HEK293 (cell line): Measurements from ENCODE around the gene ELOVL5.
A peak's percentile ranks its signal among the peaks of the same experiment; 100 is the strongest.

Experiments
- CTCF ChIA-PET: fragments of 350-600 bp; formaldehyde crosslinking; extraction: SDS; loops from one replicate; lab custom pipeline; 2021; ENCODE audit warnings: antibody characterized with exemption; lab: Yijun Ruan, JAX
- POLR2A ChIA-PET: fragments of 300-600 bp; formaldehyde crosslinking; extraction: SDS; loops from one replicate; lab custom pipeline; 2020; ENCODE audit warnings: antibody characterized with exemption, inconsistent platforms; lab: Yijun Ruan, JAX
- H3K27ac ChIP-seq: fragments of 200-500 bp; sonication (Bioruptor generic); 2 replicates; pipeline ENCODE4 v1.5.1; 2014; ENCODE audit warnings: low read depth, low read length, control low read depth, inconsistent platforms; ENCODE audit errors: extremely low read depth
- H3K36me3 ChIP-seq, 2 experiments: fragments of 200-500 bp in 1 of 2; sonication (Bioruptor generic) in 1 of 2; 1 replicate in 1 of 2; 2 replicates in 1 of 2; pipeline ENCODE4 v1.5.1; 2014 to 2017; ENCODE audit warnings: inconsistent platforms in 2 of 2, low read length in 2 of 2; ENCODE audit not compliant: control insufficient read depth in 2 of 2, insufficient read depth in 1 of 2
- H3K4me1 ChIP-seq: fragments of 200-500 bp; sonication (Bioruptor generic); 2 replicates; pipeline ENCODE4 v1.5.1; 2014; ENCODE audit warnings: mild to moderate bottlenecking, low read length, inconsistent platforms; ENCODE audit not compliant: control insufficient read depth, insufficient read depth
- H3K4me3 ChIP-seq: 2 replicates; pipeline ENCODE4 v1.5.1; 2011; ENCODE audit warnings: low read depth, mild to moderate bottlenecking, control low read depth, low read length, moderate library complexity
- H3K9me3 ChIP-seq: fragments of 200-500 bp; sonication (Bioruptor generic); 2 replicates; pipeline ENCODE4 v1.5.1; 2014; ENCODE audit warnings: low read depth, low read length, inconsistent platforms; ENCODE audit not compliant: control insufficient read depth, insufficient read depth
- EGR2 ChIP-seq: fragments of 450-650 bp; formaldehyde crosslinking; IDR thresholded peaks from 2 replicates; pipeline ENCODE4 v1.5.1; 2016; ENCODE audit warnings: low read depth, missing biosample characterization, missing genetic modification characterization
- HOXC10 ChIP-seq: sonication (generic); formaldehyde crosslinking; IDR thresholded peaks from 2 replicates; pipeline ENCODE4 v1.8.1; 2023; ENCODE audit warnings: mild to moderate bottlenecking, missing genetic modification reagents
- SETDB1 ChIP-seq: IDR thresholded peaks from one replicate; pipeline ENCODE4 v1.6.1; 2017; ENCODE audit warnings: mild to moderate bottlenecking, low read length, moderate library complexity, mixed read lengths; ENCODE audit not compliant: insufficient read length
- SP2 ChIP-seq: fragments of 450-650 bp; formaldehyde crosslinking; IDR thresholded peaks from 2 replicates; pipeline ENCODE4 v1.5.1; 2016; ENCODE audit warnings: missing biosample characterization, missing genetic modification characterization
- TRIM28 ChIP-seq: IDR thresholded peaks from 2 replicates; pipeline ENCODE4 v1.6.1; 2011; ENCODE audit warnings: low read length, control low read depth, borderline replicate concordance
- WT1 ChIP-seq: fragments of 450-650 bp; formaldehyde crosslinking; IDR thresholded peaks from 2 replicates; pipeline ENCODE4 v1.5.1; 2016; ENCODE audit warnings: missing biosample characterization, missing genetic modification characterization
- ZBTB20 ChIP-seq: fragments of 450-650 bp; formaldehyde crosslinking; IDR thresholded peaks from 2 replicates; pipeline ENCODE4 v1.5.1; 2016; ENCODE audit warnings: missing biosample characterization, missing genetic modification characterization
- ZNF112 ChIP-seq: fragments of 450-650 bp; formaldehyde crosslinking; IDR thresholded peaks from 2 replicates; pipeline ENCODE4 v1.5.0; 2017; ENCODE audit warnings: missing biosample characterization, missing genetic modification characterization
- ZNF138 ChIP-seq: fragments of 450-650 bp; formaldehyde crosslinking; IDR thresholded peaks from 2 replicates; pipeline ENCODE4 v1.5.1; 2016; ENCODE audit warnings: missing biosample characterization, missing genetic modification characterization, borderline replicate concordance
- ZNF211 ChIP-seq: fragments of 450-650 bp; formaldehyde crosslinking; IDR thresholded peaks from 2 replicates; pipeline ENCODE4 v1.5.1; 2016; ENCODE audit warnings: low read depth, missing biosample characterization, missing genetic modification characterization
- ZNF24 ChIP-seq: fragments of 450-650 bp; formaldehyde crosslinking; IDR thresholded peaks from 2 replicates; pipeline ENCODE4 v1.5.1; 2016; ENCODE audit warnings: missing biosample characterization, missing genetic modification characterization
- ZNF280D ChIP-seq: fragments of 450-650 bp; formaldehyde crosslinking; IDR thresholded peaks from 2 replicates; pipeline ENCODE4 v1.5.1; 2016; ENCODE audit warnings: missing biosample characterization, missing genetic modification characterization
- ZNF362 ChIP-seq: fragments of 450-650 bp; formaldehyde crosslinking; IDR thresholded peaks from 2 replicates; pipeline ENCODE4 v1.5.1; 2016; ENCODE audit warnings: missing biosample characterization, missing genetic modification characterization
- ZNF394 ChIP-seq: fragments of 450-650 bp; formaldehyde crosslinking; IDR thresholded peaks from 2 replicates; pipeline ENCODE4 v1.5.1; 2016; ENCODE audit warnings: missing biosample characterization, missing genetic modification characterization, mild to moderate bottlenecking, moderate library complexity, borderline replicate concordance
- ZNF416 ChIP-seq: fragments of 450-650 bp; formaldehyde crosslinking; IDR thresholded peaks from 2 replicates; pipeline ENCODE4 v1.5.1; 2016; ENCODE audit warnings: missing biosample characterization, missing genetic modification characterization
- ZNF433 ChIP-seq: fragments of 450-650 bp; formaldehyde crosslinking; IDR thresholded peaks from 2 replicates; pipeline ENCODE4 v1.5.1; 2016; ENCODE audit warnings: missing biosample characterization, missing genetic modification characterization, low read depth
- ZNF473 ChIP-seq: fragments of 450-650 bp; formaldehyde crosslinking; IDR thresholded peaks from 2 replicates; pipeline ENCODE4 v1.5.1; 2017; ENCODE audit warnings: missing biosample characterization, missing genetic modification characterization
- ZNF623 ChIP-seq: fragments of 450-650 bp; formaldehyde crosslinking; IDR thresholded peaks from 2 replicates; pipeline ENCODE4 v1.5.1; 2016; ENCODE audit warnings: missing biosample characterization, missing genetic modification characterization
- ZNF664 ChIP-seq: fragments of 450-650 bp; formaldehyde crosslinking; IDR thresholded peaks from 2 replicates; pipeline ENCODE4 v1.5.1; 2016; ENCODE audit warnings: missing biosample characterization, missing genetic modification characterization
- ZNF692 ChIP-seq: fragments of 450-650 bp; formaldehyde crosslinking; IDR thresholded peaks from 2 replicates; pipeline ENCODE4 v1.5.1; 2016; ENCODE audit warnings: missing biosample characterization, missing genetic modification characterization
- ZNF792 ChIP-seq: fragments of 450-650 bp; formaldehyde crosslinking; IDR thresholded peaks from 2 replicates; pipeline ENCODE4 v1.5.1; 2016; ENCODE audit warnings: missing biosample characterization, missing genetic modification characterization
- ZSCAN16 ChIP-seq: fragments of 450-650 bp; formaldehyde crosslinking; IDR thresholded peaks from 2 replicates; pipeline ENCODE4 v1.5.1; 2016; ENCODE audit warnings: missing biosample characterization, missing genetic modification characterization
- ZSCAN30 ChIP-seq: fragments of 450-650 bp; IDR thresholded peaks from 2 replicates; pipeline ENCODE4 v1.5.1; 2018; ENCODE audit warnings: missing biosample characterization, mild to moderate bottlenecking, missing genetic modification characterization, moderate library complexity

Gene ELOVL5

GRCh38 chr6:53357576-53358360, 9.0 kb upstream of the ELOVL5 start (continued):
- TF ChIP-seq ZNF792 (tag by site-specific recombination) (no peak), ZNF280D (no peak), ZNF211 (no peak), ZNF664 (tag by site-specific recombination) (no peak), TRIM28 (no peak), ZSCAN16 (tag by site-specific recombination) (no peak), ZNF112 (tag by site-specific recombination) (no peak), ZNF394 (tag by site-specific recombination) (no peak), SP2 (no peak)

GRCh38 chr6:53353624-53354023, 4.9 kb upstream of the ELOVL5 start:
- no peak overlapping the region for H3K4me3 ChIP-seq
- CTCF ChIA-PET = interaction anchor here (0.6 kb wide), 1 partner anchor 15 kb away, joined by 3 read pairs; no protein-coding TSS in a partner anchor
- peaks cover 11% of the 10 kb centered on the region for H3K4me1 ChIP-seq
- peak; percentile 61; the same call in 1 of the 2 replicates for TF ChIP-seq WT1 (tag by site-specific recombination)
- no peak for TF ChIP-seq ZSCAN30 (tag by site-specific recombination)
- TF ChIP-seq, all 188 proteins: peak for 1
- H3K36me3 ChIP-seq = no peaks in the 10 kb centered on the region
- no peaks in the 10 kb centered on the region for H3K9me3 ChIP-seq
- no peak overlapping the region for H3K27ac ChIP-seq
- POLR2A ChIA-PET = no interaction called here

GRCh38 chr6:53352360-53352759, 3.6 kb upstream of the ELOVL5 start:
- Histone ChIP-seq H3K4me1 (no peaks in the 10 kb centered on the region), H3K36me3 (no peaks in the 10 kb centered on the region), H3K4me3 (no peak overlapping the region)
- CTCF ChIA-PET = no interaction called here
- TF ChIP-seq ZNF138 (tag by site-specific recombination) (no peak), ZNF473 (tag by site-specific recombination) (no peak), ZNF362 (tag by site-specific recombination) (no peak), ZNF433 (tag by site-specific recombination) (no peak), ZBTB20 (tag by site-specific recombination) (no peak), EGR2 (no peak), ZNF24 (tag by site-specific recombination) (no peak), ZNF692 (tag by site-specific recombination) (no peak), ZNF623 (tag by site-specific recombination) (no peak), ZNF416 (no peak), SETDB1 (no peak), HOXC10 (CRISPR knock-in tag) (no peak)
- TF ChIP-seq, all 188 proteins: peak for 0
- no peak overlapping the region for H3K27ac ChIP-seq
- no peaks in the 10 kb centered on the region for H3K9me3 ChIP-seq
- POLR2A ChIA-PET = no interaction called here
